Measurements from ENCODE around the gene TRIM29. TPM values are rescaled to one million over a fixed set of nuclear protein-coding genes. Genes with fewer than 3 reads are reported as not detected.

Gene TRIM29
- total RNA-seq, 1 experiment from 2014 or later = not detected

- no peak for DNase-seq (ENCODE audit: extremely low read depth, low read depth)
Observed at GRCh38 chr11:120102050-120102863, 35.7 kb downstream of the TRIM29 start.

GRCh38 chr11:120098503-120099020 lies 39.4 kb downstream of the TRIM29 start:
- DNase-seq (ENCODE audit: extremely low read depth, low read depth) = no peak

GRCh38 chr11:120097721-120098385 lies 40.1 kb downstream of the TRIM29 start:
- DNase-seq (ENCODE audit: extremely low read depth, low read depth) = no peak

- DNase-seq (ENCODE audit: extremely low read depth, low read depth) = no peak
Observed at GRCh38 chr11:120096369-120097191, 41.3 kb downstream of the TRIM29 start.

GRCh38 chr11:120095516-120095915 lies 42.4 kb downstream of the TRIM29 start:
- DNase-seq (ENCODE audit: extremely low read depth, low read depth) = no peak

GRCh38 chr11:120091701-120092100 lies 46.2 kb downstream of the TRIM29 start:
- no peak for DNase-seq (ENCODE audit: extremely low read depth, low read depth)

- DNase-seq (ENCODE audit: extremely low read depth, low read depth) = no peak
Observed at GRCh38 chr11:120091121-120091520, 46.8 kb downstream of the TRIM29 start.

- DNase-seq (ENCODE audit: extremely low read depth, low read depth) = no peak
Observed at GRCh38 chr11:120090411-120090810, 47.5 kb downstream of the TRIM29 start.

- no peak for DNase-seq (ENCODE audit: extremely low read depth, low read depth)
Observed at GRCh38 chr11:120089036-120090001, 48.6 kb downstream of the TRIM29 start.

- no peak for DNase-seq (ENCODE audit: extremely low read depth, low read depth)
Observed at GRCh38 chr11:120088056-120088455, 49.9 kb downstream of the TRIM29 start.

- DNase-seq (ENCODE audit: extremely low read depth, low read depth) = no peak
Observed at GRCh38 chr11:120086651-120087050, 51.3 kb downstream of the TRIM29 start.

GRCh38 chr11:120079750-120080610 lies 57.9 kb downstream of the TRIM29 start:
- no peak for DNase-seq (ENCODE audit: extremely low read depth, low read depth)

GRCh38 chr11:120078397-120078796 lies 59.5 kb downstream of the TRIM29 start:
- DNase-seq (ENCODE audit: extremely low read depth, low read depth) = no peak

- DNase-seq (ENCODE audit: extremely low read depth, low read depth) = no peak
Observed at GRCh38 chr11:120074076-120074475, 63.8 kb downstream of the TRIM29 start.

GRCh38 chr11:120073196-120073595 lies 64.7 kb downstream of the TRIM29 start:
- no peak for DNase-seq (ENCODE audit: extremely low read depth, low read depth)

GRCh38 chr11:120068114-120068573 lies 69.8 kb downstream of the TRIM29 start:
- no peak for DNase-seq (ENCODE audit: extremely low read depth, low read depth)

- DNase-seq (ENCODE audit: extremely low read depth, low read depth) = no peak
Observed at GRCh38 chr11:120067438-120068113, 70.3 kb downstream of the TRIM29 start.

GRCh38 chr11:120066738-120067437 lies 71.0 kb downstream of the TRIM29 start:
- no peak for DNase-seq (ENCODE audit: extremely low read depth, low read depth)
